Fibroblast of peridontal ligament (primary cell): ENCODE data around the gene OCIAD2.
"Not testable (repeated sequence)": the region's sequence is repeated elsewhere in the genome, so short reads cannot be mapped to it uniquely, and the experiment has no call there.

Source experiments
- DNase-seq: peaks from one replicate; pipeline ENCODE4 v3.0.0-alpha.2; 2010; ENCODE audit errors: extremely low read depth

Gene OCIAD2, protein sequence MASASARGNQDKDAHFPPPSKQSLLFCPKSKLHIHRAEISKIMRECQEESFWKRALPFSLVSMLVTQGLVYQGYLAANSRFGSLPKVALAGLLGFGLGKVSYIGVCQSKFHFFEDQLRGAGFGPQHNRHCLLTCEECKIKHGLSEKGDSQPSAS

DNA sequence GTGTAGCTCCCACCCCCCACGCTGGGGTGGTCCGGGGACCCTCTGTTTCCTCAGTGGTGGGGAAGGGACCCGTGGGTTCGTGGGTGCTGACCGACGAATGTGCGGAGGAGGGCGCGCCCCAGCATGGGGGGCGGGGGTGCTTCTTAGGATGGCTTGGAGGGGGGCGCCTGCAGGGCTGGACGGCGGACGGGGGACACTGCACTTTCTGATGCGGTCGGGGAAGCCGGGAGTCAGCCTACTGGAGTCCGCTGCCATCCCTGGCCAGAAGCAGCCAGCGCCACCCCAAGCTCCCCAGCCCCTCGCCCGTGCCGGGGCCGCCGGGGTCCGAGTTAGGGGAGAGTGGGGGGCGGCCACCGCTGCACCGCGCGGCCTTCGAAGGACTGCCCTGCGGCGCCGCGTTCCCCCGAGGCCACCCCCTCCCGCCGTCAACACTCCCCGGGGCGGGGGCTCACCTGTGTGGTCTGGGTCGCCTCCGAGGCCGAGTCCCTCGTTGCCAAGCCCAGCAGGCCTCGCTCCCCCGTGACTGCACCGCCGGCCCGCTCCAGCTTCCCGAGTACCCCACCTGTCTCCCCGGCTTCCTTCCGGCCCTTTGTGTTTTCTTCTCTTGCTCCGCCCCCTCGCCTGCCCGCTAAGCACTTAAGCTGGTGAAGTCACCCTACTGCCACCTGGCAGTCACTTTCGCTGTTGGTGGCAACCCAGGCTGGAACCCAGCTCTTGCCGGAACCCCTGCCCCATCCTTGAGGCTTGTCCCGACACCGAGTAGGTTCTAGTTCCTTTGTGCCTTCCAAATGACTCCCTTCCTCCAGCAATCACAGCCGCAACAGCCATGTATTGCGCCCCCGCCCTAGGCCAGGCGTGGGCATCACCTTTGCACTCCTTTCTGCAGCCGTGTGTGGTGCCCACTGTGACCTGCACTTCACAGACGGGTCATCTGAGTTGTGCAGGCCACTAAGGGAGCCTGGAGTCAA is at the start of gene OCIAD2:
Gene OCIAD2 (minus strand): TSS at position 569 of the 968 bp plus-strand sequence. CDS start 2,225 bp downstream, outside the sequence.
- no peak for DNase-seq

DNA sequence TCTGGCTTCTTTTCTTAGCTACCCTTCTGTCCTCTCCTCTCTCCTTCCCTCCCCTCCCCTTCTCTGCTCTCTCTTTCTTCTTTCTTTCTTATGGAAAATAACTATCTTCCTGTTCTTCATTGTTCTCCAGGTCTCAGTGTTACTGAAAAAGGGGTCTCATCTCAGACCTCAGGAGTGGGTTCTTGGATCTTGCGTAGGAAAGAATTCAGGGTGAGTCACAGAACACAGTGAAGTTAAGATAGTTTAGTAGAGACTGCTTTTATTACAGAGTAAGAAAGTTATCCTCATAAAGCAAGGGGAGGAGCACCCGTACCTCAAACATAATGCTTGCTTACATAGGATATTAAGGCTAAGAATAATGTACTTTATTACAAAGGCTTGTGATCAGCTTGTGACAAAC is 47.7 kb upstream of the OCIAD2 start:
- DNase-seq, result peak; percentile 15

DNA sequence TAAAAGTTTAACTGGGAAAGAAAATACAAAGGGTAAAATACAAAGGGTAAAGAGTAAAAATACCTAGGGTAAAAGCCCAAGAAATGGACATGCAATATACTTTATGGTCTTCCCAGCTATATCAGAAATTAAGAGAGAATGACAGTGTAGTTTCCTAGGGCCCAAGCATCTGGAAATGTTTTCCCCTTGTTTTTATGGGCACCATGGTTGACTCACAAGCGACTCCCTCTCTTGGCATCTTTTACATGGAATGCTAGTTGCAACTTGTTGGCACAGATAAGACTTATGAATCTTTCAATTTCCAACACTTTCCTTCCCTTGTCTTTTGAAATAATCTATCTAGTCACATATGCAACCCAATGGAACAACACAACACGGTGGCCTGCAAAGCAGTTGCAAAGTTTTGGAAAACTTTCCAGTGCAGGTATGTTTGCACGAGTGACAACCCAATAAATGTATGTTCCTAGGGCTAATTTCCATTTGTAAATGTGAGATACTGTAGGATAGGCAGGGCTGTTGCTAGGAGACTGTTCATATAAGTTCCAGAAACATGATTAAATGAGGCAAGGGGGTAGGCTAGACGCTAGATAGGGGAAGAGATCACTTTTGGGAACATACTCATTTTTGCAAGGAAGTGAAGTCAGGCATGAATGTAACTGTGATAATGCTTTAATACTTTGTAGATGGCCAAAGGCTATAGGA is 43.1 kb upstream of the OCIAD2 start:
- DNase-seq, result peak; percentile 93

DNA sequence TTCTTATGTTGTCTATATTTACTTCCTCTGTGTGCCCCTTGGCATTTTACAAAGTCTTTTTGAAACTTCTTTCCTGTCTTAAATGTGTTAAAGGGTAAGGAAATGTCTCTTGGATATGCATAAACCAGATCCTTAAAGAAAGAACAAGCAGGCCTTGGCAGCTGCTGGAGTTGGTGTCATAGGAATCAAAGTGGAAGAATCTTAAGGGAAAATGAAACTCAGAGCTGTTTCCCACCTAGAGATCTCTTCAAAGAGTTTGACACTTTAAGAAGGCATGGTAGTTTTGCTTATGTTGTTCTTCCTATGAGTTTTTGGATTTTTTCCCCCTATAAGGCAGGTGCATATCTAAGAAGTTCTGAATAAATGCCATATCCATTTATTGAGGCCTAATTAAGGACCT is 42.5 kb upstream of the OCIAD2 start:
- peak; percentile 51 for DNase-seq

DNA sequence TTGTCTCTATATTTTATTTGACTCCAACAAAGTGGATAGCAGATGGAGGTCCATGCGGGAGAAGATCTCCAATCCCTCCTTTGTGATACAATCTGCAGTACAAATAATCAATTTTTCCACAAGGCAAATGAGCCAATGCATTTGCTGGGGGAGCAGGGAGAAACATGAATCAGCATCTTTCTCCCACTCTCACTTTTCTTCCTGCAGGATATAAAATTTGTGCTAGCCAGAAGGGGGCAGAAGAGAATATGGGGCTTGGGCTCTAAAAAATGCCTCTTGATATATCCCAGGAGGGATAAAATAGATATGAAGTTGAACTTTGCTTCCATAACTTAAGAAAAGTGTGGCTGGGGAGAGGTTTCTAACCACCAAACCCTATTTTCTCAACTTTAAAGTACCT is 41.2 kb upstream of the OCIAD2 start:
- DNase-seq, result no peak

DNA sequence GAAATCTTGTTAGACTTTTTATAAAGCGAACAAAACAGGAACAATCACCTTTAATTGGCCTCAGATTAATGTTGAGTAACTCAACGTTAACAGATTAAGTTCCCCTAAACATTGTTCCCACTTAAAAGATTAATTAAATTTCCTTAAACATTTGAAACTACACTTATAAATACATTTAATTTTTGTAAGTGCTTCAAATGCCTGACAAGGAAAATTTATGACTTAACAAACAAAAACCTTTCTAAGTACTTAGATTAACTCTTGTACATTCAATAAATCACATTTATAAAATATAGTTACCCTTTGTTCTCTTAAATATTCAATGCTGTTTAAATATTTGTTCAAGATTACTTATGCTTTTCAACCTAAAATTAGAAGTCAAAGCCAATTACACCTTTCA is 39.4 kb upstream of the OCIAD2 start:
- DNase-seq, result no peak

DNA sequence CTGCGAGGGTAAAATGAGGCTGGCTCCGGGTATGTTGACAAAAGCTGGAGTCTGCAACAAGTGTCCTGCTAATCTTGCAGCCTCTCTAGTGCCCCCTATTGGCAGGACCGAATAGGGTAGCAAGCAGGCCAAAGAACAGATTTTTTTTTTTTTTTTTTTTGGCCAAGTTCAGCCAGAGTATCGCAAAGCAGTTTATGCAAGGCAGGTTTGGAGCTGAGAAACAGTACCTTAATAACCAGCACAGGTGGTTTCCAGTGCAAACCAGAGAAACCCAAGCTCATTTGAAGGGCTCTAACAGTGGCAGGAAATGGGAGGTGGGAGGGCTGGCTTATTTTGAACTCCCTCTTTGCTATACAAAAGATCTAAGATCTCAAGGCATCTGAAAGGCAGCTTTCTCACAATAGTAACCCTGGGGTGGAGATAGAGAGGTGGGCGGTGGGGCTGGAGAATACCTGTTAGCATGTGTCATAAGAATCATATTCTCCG is 38.2 kb upstream of the OCIAD2 start:
- DNase-seq, result no peak

DNA sequence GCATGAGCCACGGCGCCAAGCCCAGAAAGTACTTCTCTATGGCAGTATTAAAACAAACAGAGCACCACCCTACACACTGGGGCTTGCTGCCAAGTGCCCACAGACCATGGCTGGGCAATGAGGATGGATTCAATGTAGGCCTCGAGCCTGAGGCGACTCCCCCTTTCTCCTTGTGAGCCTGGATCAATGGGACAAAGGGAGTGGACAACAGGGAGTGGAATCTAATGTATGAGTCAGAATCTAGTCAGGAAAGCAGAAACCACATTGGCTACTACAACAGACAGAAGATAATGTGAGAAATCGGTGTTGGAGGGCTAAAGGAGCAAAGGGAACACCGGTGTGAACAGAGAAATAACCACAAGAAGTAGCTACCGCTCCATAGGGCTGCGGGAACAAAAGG is 37.7 kb upstream of the OCIAD2 start:
- DNase-seq, result no peak

DNA sequence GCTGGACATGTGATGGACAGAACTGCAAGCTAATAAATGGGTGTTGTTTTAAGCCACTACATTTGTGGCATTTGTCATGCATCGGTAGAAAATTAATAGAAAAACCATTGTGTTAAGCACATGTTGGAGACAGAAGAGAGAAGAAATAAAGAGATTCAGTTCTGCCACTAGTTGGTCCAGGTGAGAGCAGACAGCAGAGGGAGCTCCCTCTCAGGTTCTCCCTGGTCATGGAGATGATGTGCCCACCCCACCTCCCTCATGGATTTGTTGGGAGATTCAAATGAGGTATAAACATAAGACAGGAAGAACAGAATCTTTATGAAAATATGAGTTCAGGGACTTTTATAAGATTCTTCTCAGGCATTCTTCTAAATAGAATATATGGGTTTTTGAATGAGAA is 36.8 kb upstream of the OCIAD2 start:
- no peak for DNase-seq

DNA sequence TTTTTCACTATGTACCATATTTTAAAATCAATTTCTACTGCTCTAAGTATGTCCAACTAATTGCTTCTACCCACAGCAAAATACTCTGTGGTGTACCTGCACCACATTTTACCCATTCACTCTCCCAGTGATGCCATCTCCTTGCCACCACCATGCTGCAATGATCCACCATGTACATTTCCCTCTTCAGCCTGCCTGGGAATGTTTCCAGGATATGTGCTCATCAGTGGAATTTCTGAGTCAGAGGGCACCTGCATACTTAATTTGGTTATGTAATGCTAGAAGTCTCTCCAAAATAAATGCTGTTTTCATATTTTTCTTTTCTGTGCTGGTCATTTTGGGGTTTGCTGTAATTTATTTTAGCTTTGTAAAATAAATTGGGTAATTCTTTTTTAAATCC is 33.2 kb upstream of the OCIAD2 start:
- peak; percentile 73 for DNase-seq

DNA sequence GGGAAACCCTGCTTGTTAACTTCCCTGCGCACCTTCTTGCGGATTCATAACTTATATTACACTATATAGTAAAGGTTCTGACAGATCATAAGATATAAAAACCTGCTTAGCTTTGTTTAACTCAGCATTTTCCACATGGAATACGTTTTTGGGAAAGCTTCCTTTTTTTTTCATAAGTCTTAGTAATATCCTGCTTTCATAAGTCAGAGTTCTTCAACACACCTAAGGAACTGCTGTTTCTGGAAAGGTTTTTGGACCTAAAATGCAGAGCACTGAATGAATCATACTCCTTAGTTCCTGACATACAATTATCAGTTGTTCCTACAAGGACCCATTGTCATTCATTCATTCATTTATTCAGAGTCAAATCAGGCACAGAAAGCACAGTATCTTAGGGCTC is 32.3 kb upstream of the OCIAD2 start:
- no peak for DNase-seq

DNA sequence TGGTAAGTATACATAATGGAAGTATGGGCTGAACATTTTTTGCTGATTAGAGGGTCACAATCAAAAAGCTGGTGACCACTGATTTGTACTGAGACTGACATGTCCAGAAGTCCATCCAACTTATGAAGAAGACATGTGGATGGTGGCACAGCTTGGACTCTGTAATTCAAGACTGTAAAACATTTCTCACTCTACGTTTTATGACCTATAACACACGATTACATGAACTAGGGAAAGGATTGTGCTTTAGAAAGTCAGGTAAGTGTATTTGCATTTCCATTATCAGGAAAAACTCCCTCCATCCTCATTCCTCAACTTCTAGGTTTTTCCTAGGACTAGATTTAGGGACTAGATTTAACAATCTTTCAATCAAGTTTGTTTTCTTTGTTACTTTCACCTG is 30.5 kb upstream of the OCIAD2 start:
- no peak for DNase-seq

DNA sequence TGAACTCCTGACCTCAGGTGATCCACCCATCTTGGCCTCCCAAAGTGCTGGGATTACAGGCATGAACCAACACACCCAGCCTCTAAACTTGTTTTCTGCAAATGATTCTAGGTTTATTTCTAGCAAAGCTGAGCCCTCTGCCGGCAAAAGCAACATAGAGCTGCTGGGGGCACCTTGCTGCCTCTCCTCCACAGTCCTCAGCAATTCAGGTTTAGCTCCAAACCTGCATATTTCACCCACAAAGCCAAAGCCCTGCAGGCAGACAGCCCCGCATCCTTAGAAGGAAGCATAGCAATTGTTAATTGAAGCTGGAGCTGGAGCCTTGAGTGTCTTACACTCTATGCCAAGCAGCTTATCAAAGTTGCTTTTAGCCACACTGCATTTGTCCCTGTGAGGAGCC is 24.9 kb upstream of the OCIAD2 start:
- no peak for DNase-seq

DNA sequence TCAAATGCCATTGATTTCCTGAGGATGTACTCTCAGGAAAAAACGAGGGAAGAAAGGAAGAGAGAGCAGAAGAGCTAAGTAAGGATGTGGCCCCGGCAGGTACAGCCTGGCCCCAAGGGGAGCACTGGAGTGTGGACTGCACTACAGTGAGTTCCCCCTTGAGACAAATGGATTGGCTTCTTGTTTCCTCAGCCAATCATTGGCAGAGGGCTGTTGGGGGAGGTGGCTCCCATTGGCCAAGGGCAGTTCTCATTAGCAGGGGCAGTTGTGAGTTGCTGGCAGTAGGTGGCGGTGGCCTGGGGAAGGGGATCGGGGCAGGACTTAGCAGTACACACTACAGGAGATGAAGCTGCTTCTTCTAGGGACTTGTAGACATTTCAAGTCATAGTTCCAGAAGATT is 24.1 kb upstream of the OCIAD2 start:
- no peak for DNase-seq

DNA sequence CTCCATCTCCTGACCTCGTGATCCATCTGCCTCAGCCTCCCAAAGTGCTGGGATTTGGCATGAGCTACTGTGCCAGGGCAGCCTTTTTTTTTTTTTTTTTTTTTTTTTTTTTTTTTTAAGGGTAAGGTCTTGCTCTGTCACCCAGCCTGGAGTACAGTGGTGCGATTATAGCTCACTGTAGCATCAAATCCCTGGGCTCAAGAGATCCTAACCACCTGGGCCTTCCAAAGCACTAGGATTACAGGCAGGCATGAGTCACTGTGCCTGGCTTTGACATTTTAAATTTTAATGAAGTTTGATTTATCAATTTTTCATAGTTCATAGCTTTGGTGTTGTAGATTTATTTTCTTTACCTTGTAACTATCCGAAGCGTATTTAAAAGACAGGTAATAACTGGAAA is 17.8 kb upstream of the OCIAD2 start:
- no peak for DNase-seq

DNA sequence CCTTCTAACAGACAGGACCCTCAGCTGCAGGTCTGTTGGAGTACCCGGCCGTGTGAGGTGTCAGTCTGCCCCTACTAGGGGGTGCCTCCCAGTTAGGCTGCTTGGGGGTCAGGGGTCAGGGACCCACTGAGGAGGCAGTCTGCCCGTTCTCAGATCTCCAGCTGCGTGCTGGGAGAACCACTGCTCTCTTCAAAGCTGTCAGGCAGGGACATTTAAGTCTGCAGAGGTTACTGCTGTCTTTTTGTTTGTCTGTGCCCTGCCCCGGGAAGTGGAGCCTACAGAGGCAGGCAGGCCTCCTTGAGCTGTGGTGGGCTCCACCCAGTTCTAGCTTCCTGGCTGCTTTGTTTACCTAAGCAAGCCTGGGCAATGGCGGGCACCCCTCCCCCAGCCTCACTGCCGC is 16.5 kb upstream of the OCIAD2 start:
- not testable (repeated sequence) for DNase-seq

DNA sequence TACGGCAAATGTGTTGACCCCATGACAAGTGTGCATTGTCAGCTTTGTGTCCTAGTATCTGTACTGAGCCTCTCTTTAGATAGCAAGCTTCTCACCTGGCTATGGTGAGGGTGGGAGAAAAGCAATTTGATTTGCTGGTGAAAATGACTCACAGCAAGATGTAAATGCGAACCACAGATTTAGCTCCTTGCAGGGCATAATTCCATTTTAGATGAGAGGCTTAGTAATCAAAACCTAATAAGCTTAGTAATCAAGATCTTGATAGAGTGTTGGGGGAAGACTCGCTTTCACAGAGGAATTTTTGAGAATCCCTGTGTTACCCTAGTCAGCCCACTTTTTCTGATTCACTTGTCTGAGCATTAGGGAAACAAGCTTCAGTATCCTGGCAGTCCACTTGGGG is 7.7 kb upstream of the OCIAD2 start:
- no peak for DNase-seq

DNA sequence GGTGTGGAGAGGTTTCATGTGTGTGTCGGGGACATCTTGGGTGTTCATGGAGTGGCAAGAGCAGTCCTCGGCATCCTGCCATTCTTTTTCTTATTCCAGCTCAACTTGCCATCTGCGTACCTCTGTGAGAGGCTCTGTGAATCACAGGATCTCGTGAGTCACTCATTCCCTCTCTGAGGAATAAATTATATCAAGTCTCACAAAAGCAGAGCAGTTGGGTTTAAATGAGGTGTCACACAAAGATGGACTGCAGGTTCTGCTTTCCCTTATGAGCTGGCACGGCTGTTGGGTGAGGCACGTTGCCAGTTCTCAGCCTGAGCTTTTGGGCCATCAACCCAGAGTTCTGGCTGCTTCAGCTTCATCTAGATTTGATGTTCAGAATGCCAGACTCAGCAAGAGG is 6.8 kb upstream of the OCIAD2 start:
- DNase-seq, result peak; percentile 77

DNA sequence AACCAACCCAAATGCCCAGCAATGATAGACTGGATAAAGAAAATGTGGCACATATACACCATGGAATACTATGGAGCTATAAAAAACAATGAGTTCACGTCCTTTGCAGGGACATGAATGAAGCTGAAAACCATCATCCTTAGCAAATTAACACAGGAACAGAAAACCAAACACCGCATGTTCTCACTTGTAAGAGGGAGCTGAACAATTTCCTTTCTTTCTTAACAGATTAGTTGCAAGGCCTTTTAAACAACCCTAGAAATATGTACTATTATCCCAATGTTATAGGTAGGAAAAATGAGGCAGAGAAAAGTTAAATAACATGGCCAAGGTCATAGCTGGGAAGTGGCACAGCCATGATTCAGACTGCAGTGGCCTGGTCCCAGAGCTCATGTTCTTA is 5.8 kb upstream of the OCIAD2 start:
- DNase-seq, result no peak

DNA sequence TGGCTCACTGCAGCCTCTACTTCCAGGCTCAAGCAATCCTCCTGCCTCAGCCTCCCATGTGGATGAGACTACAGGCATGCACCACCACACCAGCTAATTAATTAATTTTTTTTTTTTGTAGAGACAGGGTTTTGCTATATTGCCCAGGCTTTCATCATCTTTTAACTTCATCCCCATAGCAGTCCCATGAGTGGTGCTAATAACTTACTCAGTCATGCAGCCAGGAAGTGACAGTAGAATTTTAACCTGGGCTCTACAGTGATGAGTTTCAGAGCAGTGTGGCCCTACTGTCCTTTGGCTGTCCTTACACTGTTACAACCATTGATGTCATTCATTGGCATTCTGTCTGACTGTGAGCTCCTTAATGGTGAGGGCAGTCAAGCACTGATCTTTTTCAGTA is 3.9 kb upstream of the OCIAD2 start:
- DNase-seq, result no peak

DNA sequence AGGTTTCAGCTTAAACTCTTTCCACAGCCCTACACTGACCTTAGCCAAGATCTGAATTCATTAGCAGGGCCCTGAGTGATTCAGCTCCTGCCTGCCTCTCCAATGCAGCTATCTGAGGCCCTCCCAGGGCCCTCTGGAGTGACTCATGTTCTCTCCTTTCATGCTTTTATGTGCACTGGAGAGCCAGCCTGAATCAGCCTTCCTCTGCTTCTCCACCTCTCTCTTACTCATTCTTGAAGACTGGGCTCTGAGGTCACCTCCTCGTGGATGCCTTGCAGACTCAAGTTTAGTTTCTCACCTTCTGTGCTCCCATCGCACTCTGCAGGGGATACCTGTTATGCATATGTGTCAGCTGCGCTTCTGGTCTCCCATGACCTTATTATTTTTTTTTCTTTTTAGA is 3.1 kb upstream of the OCIAD2 start:
- peak; percentile 96 for DNase-seq

DNA sequence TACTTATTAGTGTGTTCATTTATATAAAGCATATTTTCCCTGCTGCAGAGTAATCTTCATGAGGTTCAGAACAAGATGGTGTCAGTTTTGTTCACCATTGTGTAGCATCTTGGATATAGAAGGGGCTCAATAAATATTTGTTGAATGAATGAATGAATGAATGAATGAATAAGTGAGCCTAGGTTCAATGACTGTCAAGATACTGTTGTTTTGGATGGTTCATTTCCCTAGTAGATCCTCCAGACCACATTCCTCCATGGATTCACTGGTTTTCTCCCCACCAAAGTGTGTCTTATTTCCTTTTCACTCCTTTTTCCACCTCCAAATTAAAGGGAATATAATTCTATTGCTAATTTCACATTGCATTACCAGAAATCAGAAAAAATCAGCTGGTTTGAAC is 2.1 kb upstream of the OCIAD2 start:
- no peak for DNase-seq
